NCI-H128 (cell line): ENCODE measurements around the gene LRRC75B.
"Not testable (repeated sequence)": the region's sequence is repeated elsewhere in the genome, so short reads cannot be mapped to it uniquely, and the experiment has no call there.

Experiments
- DNase-seq: peaks from one replicate; lab custom pipeline; 2025; ENCODE audit not compliant: unreplicated experiment; lab: John Stamatoyannopoulos, UW

The LRRC75B gene

GRCh38 chr22:24592851-24593558 is at the start of gene LRRC75B:
Gene LRRC75B (minus strand): TSS chr22:24593073. CDS start chr22:24593039, 34 bp downstream.
- DNase-seq, result peak; percentile 26

- DNase-seq, result not testable (repeated sequence)
These were observed 49.4 kb upstream of the LRRC75B start for GRCh38 chr22:24642307-24642706.

GRCh38 chr22:24636513-24636912 is 43.6 kb upstream of the LRRC75B start:
- not testable (repeated sequence) for DNase-seq

- not testable (repeated sequence) for DNase-seq
These were observed 42.0 kb upstream of the LRRC75B start for GRCh38 chr22:24634776-24635389.

GRCh38 chr22:24633231-24634023 is 40.6 kb upstream of the LRRC75B start:
- DNase-seq, result not testable (repeated sequence)

GRCh38 chr22:24632642-24633041 is 39.8 kb upstream of the LRRC75B start:
- not testable (repeated sequence) for DNase-seq

GRCh38 chr22:24631430-24632122 is 38.7 kb upstream of the LRRC75B start:
- not testable (repeated sequence) for DNase-seq

- not testable (repeated sequence) for DNase-seq
These were observed 38.0 kb upstream of the LRRC75B start for GRCh38 chr22:24630812-24631427.

- not testable (repeated sequence) for DNase-seq
These were observed 36.2 kb upstream of the LRRC75B start for GRCh38 chr22:24629069-24629468.

- not testable (repeated sequence) for DNase-seq
These were observed 35.0 kb upstream of the LRRC75B start for GRCh38 chr22:24627911-24628310.

- not testable (repeated sequence) for DNase-seq
These were observed 29.7 kb upstream of the LRRC75B start for GRCh38 chr22:24622596-24622995.

GRCh38 chr22:24621244-24621643 is 28.4 kb upstream of the LRRC75B start:
- not testable (repeated sequence) for DNase-seq

- not testable (repeated sequence) for DNase-seq
These were observed 21.9 kb upstream of the LRRC75B start for GRCh38 chr22:24614794-24615193.

- DNase-seq, result not testable (repeated sequence)
These were observed 17.0 kb upstream of the LRRC75B start for GRCh38 chr22:24609888-24610287.

GRCh38 chr22:24608327-24608726 is 15.5 kb upstream of the LRRC75B start:
- DNase-seq, result not testable (repeated sequence)

GRCh38 chr22:24607429-24607983 is 14.6 kb upstream of the LRRC75B start:
- DNase-seq, result not testable (repeated sequence)

GRCh38 chr22:24606340-24606739 is 13.5 kb upstream of the LRRC75B start:
- not testable (repeated sequence) for DNase-seq

- DNase-seq, result not testable (repeated sequence)
These were observed 11.1 kb upstream of the LRRC75B start for GRCh38 chr22:24603770-24604629.
